ENCODE data around the gene LHX2.

Gene LHX2

GRCh38 chr9:124008303-124008693 lies 3.3 kb upstream of the LHX2 start:
- peak overlapping the region; percentile 61; the same call in 1 of the 2 replicates for H3K4me3 ChIP-seq (ENCODE audit: low read depth, low read length)
- no peak overlapping the region for H3K9ac ChIP-seq (ENCODE audit: low read depth, low read length)
- no peaks in the 10 kb centered on the region for H3K9me3 ChIP-seq (ENCODE audit: control insufficient read depth, insufficient read depth, low read length)
- H3K27ac ChIP-seq (ENCODE audit: low read depth, low read length): no peak overlapping the region
- no peaks in the 10 kb centered on the region for H3K36me3 ChIP-seq (ENCODE audit: control insufficient read depth, insufficient read depth, low read length)
- peaks cover 40% of the 10 kb centered on the region for H3K4me1 ChIP-seq (ENCODE audit: control insufficient read depth, insufficient read depth, low read length)
- H3K27me3 ChIP-seq (ENCODE audit: control insufficient read depth, insufficient read depth, low read length): peaks cover 98% of the 10 kb centered on the region

- Histone ChIP-seq H3K27ac (ENCODE audit: low read depth, low read length) (no peak overlapping the region), H3K9ac (ENCODE audit: low read depth, low read length) (no peak overlapping the region), H3K27me3 (ENCODE audit: control insufficient read depth, insufficient read depth, low read length) (peaks cover 98% of the 10 kb centered on the region), H3K4me1 (ENCODE audit: control insufficient read depth, insufficient read depth, low read length) (peaks cover 45% of the 10 kb centered on the region), H3K9me3 (ENCODE audit: control insufficient read depth, insufficient read depth, low read length) (no peaks in the 10 kb centered on the region), H3K36me3 (ENCODE audit: control insufficient read depth, insufficient read depth, low read length) (no peaks in the 10 kb centered on the region), H3K4me3 (ENCODE audit: low read depth, low read length) (peak overlapping the region; percentile 61)
These were observed 2.7 kb upstream of the LHX2 start for GRCh38 chr9:124008694-124009530.

GRCh38 chr9:124009531-124010217 lies 1.9 kb upstream of the LHX2 start:
- Histone ChIP-seq H3K27me3 (ENCODE audit: control insufficient read depth, insufficient read depth, low read length) (peaks cover 98% of the 10 kb centered on the region), H3K9ac (ENCODE audit: low read depth, low read length) (no peak overlapping the region), H3K36me3 (ENCODE audit: control insufficient read depth, insufficient read depth, low read length) (no peaks in the 10 kb centered on the region), H3K4me1 (ENCODE audit: control insufficient read depth, insufficient read depth, low read length) (peaks cover 38% of the 10 kb centered on the region), H3K27ac (ENCODE audit: low read depth, low read length) (no peak overlapping the region), H3K9me3 (ENCODE audit: control insufficient read depth, insufficient read depth, low read length) (no peaks in the 10 kb centered on the region), H3K4me3 (ENCODE audit: low read depth, low read length) (no peak overlapping the region)

GRCh38 chr9:124010303-124010664 lies 1.3 kb upstream of the LHX2 start:
- Histone ChIP-seq H3K4me1 (ENCODE audit: control insufficient read depth, insufficient read depth, low read length) (peaks cover 33% of the 10 kb centered on the region), H3K4me3 (ENCODE audit: low read depth, low read length) (no peak overlapping the region), H3K27ac (ENCODE audit: low read depth, low read length) (no peak overlapping the region), H3K9me3 (ENCODE audit: control insufficient read depth, insufficient read depth, low read length) (no peaks in the 10 kb centered on the region), H3K27me3 (ENCODE audit: control insufficient read depth, insufficient read depth, low read length) (peaks cover 98% of the 10 kb centered on the region), H3K9ac (ENCODE audit: low read depth, low read length) (no peak overlapping the region), H3K36me3 (ENCODE audit: control insufficient read depth, insufficient read depth, low read length) (no peaks in the 10 kb centered on the region)

- H3K27ac ChIP-seq (ENCODE audit: low read depth, low read length): no peak overlapping the region
- H3K27me3 ChIP-seq (ENCODE audit: control insufficient read depth, insufficient read depth, low read length): peaks cover 98% of the 10 kb centered on the region
- no peaks in the 10 kb centered on the region for H3K9me3 ChIP-seq (ENCODE audit: control insufficient read depth, insufficient read depth, low read length)
- no peaks in the 10 kb centered on the region for H3K36me3 ChIP-seq (ENCODE audit: control insufficient read depth, insufficient read depth, low read length)
- no peak overlapping the region for H3K9ac ChIP-seq (ENCODE audit: low read depth, low read length)
- peaks cover 34% of the 10 kb centered on the region for H3K4me1 ChIP-seq (ENCODE audit: control insufficient read depth, insufficient read depth, low read length)
- peak overlapping the region; percentile 38 for H3K4me3 ChIP-seq (ENCODE audit: low read depth, low read length)
These were observed 775 bp upstream of the LHX2 start for GRCh38 chr9:124010665-124011321.

- Histone ChIP-seq H3K4me1 (ENCODE audit: control insufficient read depth, insufficient read depth, low read length) (peaks cover 29% of the 10 kb centered on the region; the same call in 1 of the 2 replicates), H3K27me3 (ENCODE audit: control insufficient read depth, insufficient read depth, low read length) (peaks cover 98% of the 10 kb centered on the region), H3K9ac (ENCODE audit: low read depth, low read length) (no peak overlapping the region), H3K36me3 (ENCODE audit: control insufficient read depth, insufficient read depth, low read length) (no peaks in the 10 kb centered on the region), H3K4me3 (ENCODE audit: low read depth, low read length) (peak overlapping the region; percentile 45), H3K27ac (ENCODE audit: low read depth, low read length) (no peak overlapping the region), H3K9me3 (ENCODE audit: control insufficient read depth, insufficient read depth, low read length) (no peaks in the 10 kb centered on the region)
These were observed 1.1 kb downstream of the LHX2 start for GRCh38 chr9:124012368-124013301.

GRCh38 chr9:124013309-124014210 lies 2.0 kb downstream of the LHX2 start:
- Histone ChIP-seq H3K4me1 (ENCODE audit: control insufficient read depth, insufficient read depth, low read length) (peaks cover 28% of the 10 kb centered on the region; the same call in 1 of the 2 replicates), H3K4me3 (ENCODE audit: low read depth, low read length) (no peak overlapping the region), H3K27me3 (ENCODE audit: control insufficient read depth, insufficient read depth, low read length) (peaks cover 98% of the 10 kb centered on the region), H3K27ac (ENCODE audit: low read depth, low read length) (no peak overlapping the region), H3K36me3 (ENCODE audit: control insufficient read depth, insufficient read depth, low read length) (no peaks in the 10 kb centered on the region), H3K9me3 (ENCODE audit: control insufficient read depth, insufficient read depth, low read length) (no peaks in the 10 kb centered on the region), H3K9ac (ENCODE audit: low read depth, low read length) (no peak overlapping the region)

GRCh38 chr9:124014211-124014955 lies 2.8 kb downstream of the LHX2 start:
- Histone ChIP-seq H3K27me3 (ENCODE audit: control insufficient read depth, insufficient read depth, low read length) (peaks cover 98% of the 10 kb centered on the region), H3K4me1 (ENCODE audit: control insufficient read depth, insufficient read depth, low read length) (peaks cover 28% of the 10 kb centered on the region), H3K4me3 (ENCODE audit: low read depth, low read length) (no peak overlapping the region), H3K9ac (ENCODE audit: low read depth, low read length) (no peak overlapping the region), H3K9me3 (ENCODE audit: control insufficient read depth, insufficient read depth, low read length) (no peaks in the 10 kb centered on the region), H3K36me3 (ENCODE audit: control insufficient read depth, insufficient read depth, low read length) (no peaks in the 10 kb centered on the region), H3K27ac (ENCODE audit: low read depth, low read length) (no peak overlapping the region)

- H3K36me3 ChIP-seq (ENCODE audit: control insufficient read depth, insufficient read depth, low read length): no peaks in the 10 kb centered on the region
- H3K27ac ChIP-seq (ENCODE audit: low read depth, low read length): no peak overlapping the region
- no peaks in the 10 kb centered on the region for H3K9me3 ChIP-seq (ENCODE audit: control insufficient read depth, insufficient read depth, low read length)
- H3K27me3 ChIP-seq (ENCODE audit: control insufficient read depth, insufficient read depth, low read length): peaks cover 98% of the 10 kb centered on the region
- peaks cover 33% of the 10 kb centered on the region for H3K4me1 ChIP-seq (ENCODE audit: control insufficient read depth, insufficient read depth, low read length)
- H3K9ac ChIP-seq (ENCODE audit: low read depth, low read length): no peak overlapping the region
- H3K4me3 ChIP-seq (ENCODE audit: low read depth, low read length): peak overlapping the region; percentile 7; the same call in 1 of the 2 replicates
These were observed 3.5 kb downstream of the LHX2 start for GRCh38 chr9:124014956-124015660.

Data from HUES48 (cell line).